GM18870 (cell line): ENCODE results near the gene INSR.

Source experiments
- ATAC-seq: cut with Tn5 transposase; IDR thresholded peaks from one replicate; pipeline ENCODE4 v1.9.1; 2021; ENCODE audit warnings: moderate library complexity; ENCODE audit not compliant: unreplicated experiment

INSR gene

GRCh38 chr19:7297742-7298141 is 3.5 kb upstream of the INSR start:
- no peak for ATAC-seq

DNA sequence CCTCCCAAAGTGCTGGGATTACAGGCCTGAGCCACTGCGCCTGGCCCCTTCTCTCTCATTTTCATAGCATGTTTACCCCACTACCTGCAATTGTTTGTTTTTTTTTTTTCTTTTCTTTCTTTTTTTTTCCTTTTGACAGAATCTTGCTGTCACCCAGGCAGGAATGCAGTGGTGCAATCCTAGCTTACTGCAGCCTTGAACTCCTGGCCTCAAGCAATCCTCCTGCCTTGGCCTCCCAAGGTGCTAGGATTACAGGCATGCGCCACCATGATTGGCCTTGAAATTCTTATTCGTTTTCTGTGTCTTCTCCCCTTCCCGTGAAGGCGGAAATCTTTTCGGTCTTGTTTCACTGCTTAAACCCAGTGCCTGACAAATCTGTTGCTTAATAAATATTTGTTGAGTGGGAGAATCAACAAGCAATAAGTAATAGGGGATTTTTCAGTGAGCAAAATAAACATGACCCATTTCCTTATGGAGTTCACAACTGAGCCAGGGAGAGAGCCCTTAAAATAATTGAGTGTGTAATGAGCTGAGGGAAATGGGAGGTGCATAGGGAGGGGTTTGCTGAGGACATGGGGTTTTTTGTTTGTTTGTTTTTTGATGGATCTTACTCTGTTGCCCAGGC is 1.8 kb upstream of the INSR start:
- no peak for ATAC-seq

DNA sequence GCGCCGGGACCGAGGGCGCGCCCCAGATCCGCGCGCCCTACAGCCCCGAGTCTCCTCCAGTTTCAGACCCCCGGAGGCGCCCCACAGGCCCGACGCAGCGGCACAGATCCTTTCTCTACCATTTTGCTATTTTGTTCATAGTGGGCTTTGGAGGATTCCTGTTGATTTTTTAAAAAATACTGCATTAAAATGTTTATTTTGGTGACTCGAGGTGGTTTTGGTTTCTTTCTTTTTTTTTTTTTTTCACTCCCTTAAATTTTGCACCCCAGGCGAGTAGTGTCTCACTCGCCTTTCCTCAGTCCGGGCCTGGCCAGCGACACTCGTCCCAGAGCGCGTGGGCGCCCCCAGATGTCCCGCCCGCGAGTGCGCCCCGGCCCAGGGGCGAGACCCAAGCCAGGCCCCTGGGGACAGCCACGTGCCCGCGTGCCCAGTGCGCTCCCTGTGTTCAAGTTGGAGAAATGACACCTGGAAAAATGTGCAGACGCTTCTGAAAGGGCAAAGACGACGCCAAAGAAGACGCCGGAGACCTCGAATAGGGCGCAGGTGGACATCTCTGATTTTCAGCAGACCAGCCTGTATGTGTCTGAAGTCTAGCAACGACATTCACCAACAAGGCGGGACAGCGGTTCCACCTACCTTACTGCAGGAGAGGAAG is 471 bp upstream of the INSR start:
- ATAC-seq: no peak

GRCh38 chr19:7292950-7293761 is 1.1 kb downstream of the INSR start:
- ATAC-seq: no peak

GRCh38 chr19:7292352-7292949 is 1.8 kb downstream of the INSR start:
- no peak for ATAC-seq

- ATAC-seq: no peak
These were observed 5.2 kb downstream of the INSR start for GRCh38 chr19:7288977-7289376.

GRCh38 chr19:7288131-7288530 is 6.1 kb downstream of the INSR start:
- ATAC-seq: no peak

GRCh38 chr19:7287722-7288121 is 6.5 kb downstream of the INSR start:
- ATAC-seq: no peak

GRCh38 chr19:7280940-7281666 is 13.1 kb downstream of the INSR start:
- no peak for ATAC-seq

DNA sequence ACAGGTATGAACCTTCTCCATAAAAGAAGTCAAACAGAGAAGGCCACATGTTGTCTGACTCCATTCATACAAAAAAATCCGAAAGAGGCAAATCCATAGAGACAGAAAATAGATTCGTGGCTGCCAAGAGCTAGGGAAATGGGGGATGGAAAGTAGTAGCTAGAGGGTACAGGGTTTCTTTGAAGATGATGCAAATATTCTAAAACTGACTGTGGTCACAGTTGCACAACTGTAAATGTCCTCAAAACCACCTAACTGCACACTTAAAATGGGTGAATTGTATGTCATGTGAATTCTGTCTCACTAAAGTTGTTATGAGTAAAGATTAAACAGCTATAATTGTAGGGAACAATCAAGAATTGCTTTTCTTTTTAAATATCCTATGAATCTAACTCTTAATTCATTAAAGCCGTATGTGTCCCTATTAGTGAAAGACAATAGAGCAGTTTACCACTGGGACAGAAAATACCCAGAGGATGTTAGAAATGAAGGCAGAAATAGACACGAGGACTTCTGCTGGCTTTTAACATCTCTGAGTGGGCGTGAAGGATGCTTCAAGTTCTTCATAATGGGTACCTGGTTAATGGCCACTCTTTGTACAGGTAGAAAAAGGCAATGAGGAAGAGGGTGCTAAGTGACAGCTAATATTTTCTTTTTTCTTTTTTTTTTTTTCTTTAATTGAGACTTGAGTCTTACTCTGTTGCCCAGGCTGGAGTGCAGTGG is 21.2 kb downstream of the INSR start:
- ATAC-seq: no peak

DNA sequence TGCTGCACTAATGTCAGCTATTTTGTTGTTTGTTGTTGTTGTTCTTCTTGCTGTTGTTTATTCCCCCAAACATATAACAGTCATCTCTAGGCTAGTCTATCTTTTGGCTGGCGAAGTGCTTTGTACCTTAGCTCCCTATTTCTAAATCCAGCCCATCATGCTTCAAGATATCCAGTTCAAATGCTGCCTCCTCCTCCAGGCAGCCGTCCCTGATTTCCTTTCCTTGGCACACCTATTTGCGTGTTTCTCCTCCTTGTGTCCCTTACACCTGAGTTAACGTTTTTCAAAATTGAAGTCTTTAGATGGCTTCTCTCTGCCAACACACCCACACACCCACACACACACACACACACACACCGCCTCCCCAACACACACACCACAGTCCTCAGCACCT is 25.5 kb downstream of the INSR start:
- ATAC-seq: no peak

- no peak for ATAC-seq
These were observed 26.2 kb downstream of the INSR start for GRCh38 chr19:7267792-7268704.

DNA sequence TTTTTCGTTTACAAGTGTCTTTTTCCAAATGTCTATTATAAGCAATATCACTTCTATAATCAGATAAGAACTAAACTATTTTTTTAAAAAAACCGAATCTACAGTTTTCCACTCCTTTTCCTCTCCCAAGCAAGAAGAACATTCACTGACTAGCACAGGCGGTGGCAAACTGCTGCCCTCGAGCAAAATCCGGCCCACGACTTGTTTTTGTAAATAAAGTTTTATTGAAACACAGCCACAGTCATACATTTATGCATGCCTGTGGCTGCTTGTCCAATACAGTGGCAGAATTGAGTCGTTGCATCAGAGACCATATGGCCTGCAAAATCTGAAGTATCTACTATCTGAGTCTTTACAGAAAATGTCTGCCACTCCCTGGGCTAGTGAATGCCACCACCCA is 27.4 kb downstream of the INSR start:
- ATAC-seq: no peak

DNA sequence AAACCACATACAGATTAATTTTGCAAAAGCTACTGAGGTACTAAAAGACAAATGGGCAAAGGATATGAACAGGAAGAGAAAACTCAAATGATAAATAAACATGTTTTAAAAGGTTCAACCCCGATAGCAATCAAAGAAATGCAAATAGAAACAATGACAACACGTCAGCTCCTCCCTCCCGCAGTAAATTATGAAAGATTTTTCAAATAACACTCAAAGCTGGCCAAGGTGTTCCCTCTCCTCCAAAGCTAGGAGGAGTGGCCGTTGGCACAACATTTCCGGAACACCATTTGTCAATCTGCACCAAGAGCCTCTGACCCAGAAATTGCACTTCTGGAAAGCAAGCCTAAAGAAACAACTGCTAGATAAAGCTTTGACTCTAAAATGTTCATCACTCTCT is 28.3 kb downstream of the INSR start:
- no peak for ATAC-seq

DNA sequence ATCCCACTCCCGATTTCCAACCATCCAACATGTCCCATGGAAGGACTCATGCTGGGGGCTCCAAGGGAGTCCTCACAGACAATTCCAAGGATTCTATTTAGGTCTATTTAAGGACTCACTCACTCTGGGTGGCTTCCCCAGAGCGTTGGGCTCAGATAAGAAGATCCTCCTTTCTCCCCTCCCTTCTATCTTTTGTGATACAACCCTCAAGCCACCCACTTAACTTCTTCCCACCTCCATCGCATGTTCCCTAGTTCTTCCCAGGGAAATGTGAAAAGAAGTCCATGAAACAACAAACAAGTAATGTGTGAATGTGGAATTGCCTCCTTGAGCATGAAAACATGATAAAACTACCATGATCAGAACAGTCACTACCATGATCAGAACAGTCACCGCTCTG is 29.4 kb downstream of the INSR start:
- ATAC-seq: no peak

DNA sequence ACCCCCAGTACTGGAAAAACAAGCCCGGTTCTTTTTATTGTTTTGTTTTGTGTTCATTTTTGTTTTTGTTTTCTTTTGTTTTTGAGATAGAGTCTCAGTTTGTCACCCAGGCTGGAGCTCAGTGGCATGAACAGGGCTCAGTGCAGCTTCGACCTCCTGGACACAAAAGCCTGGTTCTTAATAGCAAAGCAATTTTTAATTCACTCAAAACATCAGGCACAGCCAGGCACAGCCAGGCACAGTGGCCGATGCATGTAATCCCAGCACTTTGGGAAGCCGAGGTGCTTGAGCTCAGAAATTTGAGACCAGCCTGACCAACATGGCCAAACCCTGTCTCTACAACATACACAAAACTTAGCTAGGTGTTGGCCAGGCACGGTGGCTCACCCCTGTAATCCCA is 30.7 kb downstream of the INSR start:
- no peak for ATAC-seq

- no peak for ATAC-seq
These were observed 31.1 kb downstream of the INSR start for GRCh38 chr19:7263066-7263465.

GRCh38 chr19:7262470-7262869 is 31.7 kb downstream of the INSR start:
- no peak for ATAC-seq

- no peak for ATAC-seq
These were observed 34.1 kb downstream of the INSR start for GRCh38 chr19:7260161-7260560.
